K562 (cell line): ENCODE measurements around the gene PCBP3.

ENCODE experiments used
- ATF2 ChIP-seq: sonication (generic); formaldehyde crosslinking; IDR thresholded peaks from 2 replicates; pipeline ENCODE4 v1.8.1; 2022; ENCODE audit warnings: missing genetic modification reagents
- ETV6 ChIP-seq, 3 experiments: fragments of 150-350 bp in 1 of 3; sonication (generic) in 1 of 3; formaldehyde crosslinking in 1 of 3; IDR thresholded peaks; 2 replicates each; pipeline versions ENCODE4 v1.6.1 to v1.8.0; 2014 to 2022; ENCODE audit warnings: borderline replicate concordance in 2 of 3, low read depth in 2 of 3, antibody characterized with exemption in 1 of 3, low read length in 1 of 3, mild to moderate bottlenecking in 1 of 3, missing genetic modification reagents in 1 of 3
- FOXA1 ChIP-seq: fragments of 450-650 bp; IDR thresholded peaks from 2 replicates; pipeline ENCODE4 v1.6.1; 2016; ENCODE audit warnings: mild to moderate bottlenecking, borderline replicate concordance
- HES1 ChIP-seq: fragments of 450-650 bp; IDR thresholded peaks from 2 replicates; pipeline ENCODE4 v1.6.1; 2016; ENCODE audit warnings: low read depth, mild to moderate bottlenecking, moderate library complexity
- JUND ChIP-seq, 2 experiments: IDR thresholded peaks; 2 replicates in 1 of 2; 3 replicates in 1 of 2; pipeline ENCODE4 v1.6.1; 2011; ENCODE audit warnings: borderline replicate concordance in 2 of 2, low read depth in 2 of 2, low read length in 2 of 2, improper control_type of control experiment in 1 of 2, missing biosample characterization in 1 of 2, missing genetic modification characterization in 1 of 2, missing genetic modification reagents in 1 of 2
- MAZ ChIP-seq, 2 experiments: fragments of 450-650 bp in 1 of 2; sonication (generic) in 1 of 2; formaldehyde crosslinking; IDR thresholded peaks in 1 of 2; conservative IDR thresholded peaks in 1 of 2; 2 replicates each; pipeline versions ENCODE4 v1.4.0 to v1.5.0; 2020; ENCODE audit warnings: mild to moderate bottlenecking in 1 of 2, missing genetic modification reagents in 1 of 2
- MTF1 ChIP-seq: fragments of 250-450 bp; sonication (Bioruptor Pico); IDR thresholded peaks from 2 replicates; pipeline ENCODE4 v1.9.0; 2021; ENCODE audit warnings: moderate library complexity, mild to moderate bottlenecking, inconsistent platforms, borderline replicate concordance
- POLR2AphosphoS5 ChIP-seq: IDR thresholded peaks from 2 replicates; pipeline ENCODE4 v1.6.1; 2011; ENCODE audit warnings: mild to moderate bottlenecking, low read depth, low read length, moderate library complexity; ENCODE audit not compliant: control insufficient read depth, insufficient read depth
- RFX5 ChIP-seq: IDR thresholded peaks from 2 replicates; pipeline ENCODE4 v1.6.1; 2011; ENCODE audit warnings: low read depth, mild to moderate bottlenecking, improper control_type of control experiment, low read length
- ZNF121 ChIP-seq: sonication (generic); formaldehyde crosslinking; conservative IDR thresholded peaks from 2 replicates; pipeline ENCODE4 v1.8.0; 2022; ENCODE audit warnings: missing genetic modification reagents
- ZNF668 ChIP-seq: fragments of 250-450 bp; sonication (Bioruptor Pico); IDR thresholded peaks from 2 replicates; pipeline ENCODE4 v1.8.0; 2022; ENCODE audit warnings: mild to moderate bottlenecking, inconsistent platforms

GRCh38 chr21:45725844-45726200 lies 82.3 kb downstream of the PCBP3 start:
- no peak for TF ChIP-seq ZNF668 (CRISPR knock-in tag)
- TF ChIP-seq HES1 = no peak
- no peak for TF ChIP-seq POLR2AphosphoS5
- no peak for TF ChIP-seq RFX5
- no peak for TF ChIP-seq ZNF121 (CRISPR knock-in tag)
- TF ChIP-seq MAZ (CRISPR knock-in tag; conservative IDR thresholded peaks at IDR 0.05 in 1 of 2, IDR thresholded peaks at IDR 0.05 in 1 of 2) = no peak
- TF ChIP-seq FOXA1 = no peak
- no peak for TF ChIP-seq ETV6 (IDR thresholded peaks at IDR 0.05; ENCODE audit: borderline replicate concordance in 1 of 2, low read depth in 2 of 2, low read length in 1 of 2)
- TF ChIP-seq ETV6 (CRISPR knock-in tag; IDR thresholded peaks at IDR 0.05; ENCODE audit: borderline replicate concordance) = no peak
- TF ChIP-seq JUND (IDR thresholded peaks at IDR 0.05; ENCODE audit: borderline replicate concordance, low read depth, low read length) = no peak
- no peak for TF ChIP-seq JUND (tag; IDR thresholded peaks at IDR 0.05; ENCODE audit: borderline replicate concordance, low read depth, low read length)
- no peak for TF ChIP-seq MTF1 (CRISPR knock-in tag)
- TF ChIP-seq ATF2 (CRISPR knock-in tag) = no peak
